Embryonic facial prominence (tissue), 1 donor: ENCODE measurements around the gene PANX3.

Source experiments
- DNase-seq: peaks from one replicate; pipeline ENCODE4 v3.0.0-alpha.2; 2016; ENCODE audit errors: extremely low spot score

The PANX3 gene

DNA sequence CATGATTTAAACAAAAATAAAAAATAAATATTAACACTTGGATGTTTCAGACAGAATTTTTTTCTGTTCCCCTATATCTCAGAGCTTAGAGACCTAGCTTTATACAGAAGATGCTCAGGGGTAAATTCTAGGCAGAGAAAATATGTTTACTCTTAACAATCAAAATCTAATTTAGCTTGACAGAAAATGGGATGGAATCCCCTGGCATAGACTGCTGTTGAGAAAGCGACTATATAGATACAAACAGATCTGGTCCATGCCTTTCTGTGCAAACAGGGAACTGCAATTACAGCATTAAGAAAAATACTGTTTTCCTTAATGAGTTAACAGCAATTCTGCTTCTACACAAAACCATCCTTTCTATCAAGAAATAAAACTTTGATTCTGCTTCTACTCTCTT lies 47.8 kb downstream of the PANX3 start:
- DNase-seq: no peak

DNA sequence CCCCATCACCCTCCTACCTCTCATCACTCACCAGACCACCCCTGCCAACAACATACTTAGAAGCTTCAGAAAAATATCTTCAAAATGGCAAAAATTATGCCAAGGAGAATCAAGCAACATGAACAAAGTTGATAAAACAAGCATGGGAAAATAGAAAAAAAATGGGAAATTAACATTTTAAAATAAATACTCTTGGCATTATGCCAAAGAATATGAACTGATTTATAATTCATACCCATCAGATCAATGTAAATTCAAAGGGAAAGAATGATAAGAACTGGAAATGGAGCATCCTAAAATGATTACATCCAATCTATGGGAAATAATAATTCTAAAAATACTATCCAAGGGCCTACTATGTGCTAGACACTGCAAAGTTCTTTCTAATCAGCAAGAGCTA lies 50.3 kb downstream of the PANX3 start:
- DNase-seq: no peak

DNA sequence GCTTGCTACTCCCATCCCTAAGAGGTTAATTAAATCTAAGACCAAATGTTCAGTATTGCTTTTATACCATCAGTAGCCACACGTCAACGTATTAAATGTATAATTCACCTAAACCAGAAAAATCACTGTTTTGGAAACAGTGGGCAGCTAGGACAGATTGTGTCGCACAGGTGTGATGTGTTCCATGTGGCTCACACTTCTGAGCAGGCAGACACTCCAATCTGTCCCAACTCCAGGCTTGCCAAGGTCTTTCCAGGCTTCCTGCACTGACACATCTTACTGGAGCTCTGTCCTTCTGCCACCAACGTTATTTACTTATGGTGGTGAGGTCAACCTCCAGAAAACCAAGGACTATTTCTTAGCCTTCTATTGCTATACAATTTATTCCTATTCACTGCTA lies 50.9 kb downstream of the PANX3 start:
- DNase-seq: no peak

DNA sequence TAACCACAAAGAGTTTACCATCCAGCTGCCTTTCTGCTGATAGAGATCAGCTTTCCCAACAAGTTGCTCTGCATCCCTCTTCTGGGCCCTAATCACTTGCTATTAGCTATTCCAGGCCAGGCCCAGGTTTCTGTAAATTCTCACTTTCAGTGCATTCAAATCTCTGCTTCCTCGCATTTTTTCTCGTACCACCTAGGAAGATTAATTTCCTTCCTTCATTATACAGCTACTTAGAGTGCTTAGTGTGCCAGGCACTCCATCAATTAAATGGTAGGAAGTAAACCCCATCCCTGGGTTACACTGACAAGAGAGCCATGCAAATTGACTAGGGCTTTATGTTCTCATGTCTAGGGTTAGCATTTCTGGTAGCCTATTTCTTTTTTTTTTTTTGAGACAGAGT lies 52.6 kb downstream of the PANX3 start:
- no peak for DNase-seq

DNA sequence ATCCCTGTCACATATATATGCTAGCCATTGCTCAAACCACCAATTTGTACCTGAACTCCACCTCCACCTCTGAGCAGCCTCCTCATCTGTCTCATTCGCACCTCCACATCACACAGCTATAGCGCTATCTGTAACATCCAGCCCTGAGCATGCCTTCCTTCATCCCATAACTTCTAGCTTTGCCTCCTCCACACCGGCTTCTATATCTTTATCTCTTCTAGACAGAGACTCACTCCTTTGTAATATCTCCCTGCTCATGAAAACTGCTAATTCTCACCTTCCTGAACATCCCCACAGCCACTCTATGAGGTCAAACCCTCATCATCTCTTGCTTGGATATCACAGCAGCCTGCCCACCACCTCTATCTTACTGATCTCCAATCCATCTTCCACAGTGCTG lies 56.4 kb downstream of the PANX3 start:
- DNase-seq: no peak

DNA sequence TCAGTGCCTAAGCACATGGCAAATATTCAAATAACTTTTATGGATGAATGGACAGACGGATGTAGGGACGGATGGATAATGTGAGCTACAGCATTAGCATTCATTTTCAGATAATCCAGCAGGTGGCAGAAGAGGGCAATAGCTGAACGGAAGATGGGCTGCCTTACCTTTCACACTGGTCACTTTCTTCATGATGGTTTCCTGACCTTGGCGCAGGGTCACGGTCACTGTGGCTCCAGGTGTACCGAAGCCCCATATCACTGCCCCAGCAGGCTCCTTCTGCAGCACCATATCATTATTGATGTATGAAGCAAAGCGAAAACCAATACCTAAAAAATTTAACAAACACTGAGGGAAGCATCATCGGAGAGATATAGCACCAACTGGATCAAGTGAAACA lies 58.0 kb downstream of the PANX3 start:
- DNase-seq: no peak
